ENCODE data around the gene GABRB1. TPM values are rescaled to one million over a fixed set of nuclear protein-coding genes. Genes with fewer than 3 reads are reported as not detected.

Gene GABRB1
- total RNA-seq, 4 donors from 2014 or later: not detected

DNA sequence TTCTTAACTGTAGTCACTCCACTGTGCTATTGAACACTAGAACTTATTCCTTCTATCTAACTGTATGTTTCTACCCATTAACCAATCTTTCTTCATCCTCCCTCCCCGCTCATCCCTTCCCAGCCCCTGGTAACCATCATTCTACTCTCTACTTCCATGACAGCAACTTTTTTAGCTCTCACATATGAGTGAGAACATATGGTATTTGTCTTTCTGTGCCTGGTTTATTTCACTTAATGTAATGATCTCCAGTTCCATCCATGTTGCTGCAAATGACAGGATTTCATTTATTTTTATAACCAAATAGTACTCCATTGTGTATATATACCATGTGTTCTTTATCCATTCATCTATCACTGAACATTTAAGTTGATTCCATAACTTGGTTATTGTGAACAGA, 186.5 kb downstream of the GABRB1 start:
- H3K4me3 ChIP-seq (ENCODE audit: low read depth, poor library complexity, severe bottlenecking): no peak overlapping the region
- TF ChIP-seq, protein P1, sequence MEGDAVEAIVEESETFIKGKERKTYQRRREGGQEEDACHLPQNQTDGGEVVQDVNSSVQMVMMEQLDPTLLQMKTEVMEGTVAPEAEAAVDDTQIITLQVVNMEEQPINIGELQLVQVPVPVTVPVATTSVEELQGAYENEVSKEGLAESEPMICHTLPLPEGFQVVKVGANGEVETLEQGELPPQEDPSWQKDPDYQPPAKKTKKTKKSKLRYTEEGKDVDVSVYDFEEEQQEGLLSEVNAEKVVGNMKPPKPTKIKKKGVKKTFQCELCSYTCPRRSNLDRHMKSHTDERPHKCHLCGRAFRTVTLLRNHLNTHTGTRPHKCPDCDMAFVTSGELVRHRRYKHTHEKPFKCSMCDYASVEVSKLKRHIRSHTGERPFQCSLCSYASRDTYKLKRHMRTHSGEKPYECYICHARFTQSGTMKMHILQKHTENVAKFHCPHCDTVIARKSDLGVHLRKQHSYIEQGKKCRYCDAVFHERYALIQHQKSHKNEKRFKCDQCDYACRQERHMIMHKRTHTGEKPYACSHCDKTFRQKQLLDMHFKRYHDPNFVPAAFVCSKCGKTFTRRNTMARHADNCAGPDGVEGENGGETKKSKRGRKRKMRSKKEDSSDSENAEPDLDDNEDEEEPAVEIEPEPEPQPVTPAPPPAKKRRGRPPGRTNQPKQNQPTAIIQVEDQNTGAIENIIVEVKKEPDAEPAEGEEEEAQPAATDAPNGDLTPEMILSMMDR (IDR thresholded peaks at IDR 0.05): no peak
- no peak for TF ChIP-seq POLR2A (IDR thresholded peaks at IDR 0.05)
- no peak for DNase-seq (ENCODE audit: low spot score in 2 of 2)
- intact Hi-C loops (cut with DNase I; ENCODE audit: low total_unique reads): no loop called here
- WGBS, 2 donors: 65 to 69% methylated on average over 1 of the region's 1 CpG

DNA sequence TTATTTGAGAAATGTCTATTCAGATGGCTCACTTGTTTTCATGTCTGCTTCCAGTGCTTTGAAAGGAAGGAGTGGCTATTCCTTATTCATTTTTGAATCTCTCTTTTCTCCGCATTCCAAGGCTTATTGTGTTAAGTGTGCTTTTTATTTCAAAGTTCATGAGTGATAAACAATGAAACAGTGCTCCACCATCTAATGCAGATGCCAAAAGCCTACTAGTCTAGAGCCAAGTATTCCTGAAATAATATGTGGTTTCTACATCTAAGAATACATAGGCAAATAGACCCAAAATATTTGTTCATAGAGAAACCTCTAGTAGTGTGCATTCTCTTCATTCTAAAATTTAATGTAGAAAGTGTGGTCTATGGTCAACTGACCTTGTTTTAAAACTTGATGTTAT, 187.3 kb downstream of the GABRB1 start:
- no peak overlapping the region for H3K4me3 ChIP-seq (ENCODE audit: low read depth, poor library complexity, severe bottlenecking)
- WGBS, 2 donors: 90 to 97% methylated on average over 1 of the region's 1 CpG
- intact Hi-C loops (cut with DNase I; ENCODE audit: low total_unique reads): no loop called here
- no peak for TF ChIP-seq POLR2A (IDR thresholded peaks at IDR 0.05)
- TF ChIP-seq, protein P1 (IDR thresholded peaks at IDR 0.05): no peak
- no peak for DNase-seq (ENCODE audit: low spot score in 2 of 2)

DNA sequence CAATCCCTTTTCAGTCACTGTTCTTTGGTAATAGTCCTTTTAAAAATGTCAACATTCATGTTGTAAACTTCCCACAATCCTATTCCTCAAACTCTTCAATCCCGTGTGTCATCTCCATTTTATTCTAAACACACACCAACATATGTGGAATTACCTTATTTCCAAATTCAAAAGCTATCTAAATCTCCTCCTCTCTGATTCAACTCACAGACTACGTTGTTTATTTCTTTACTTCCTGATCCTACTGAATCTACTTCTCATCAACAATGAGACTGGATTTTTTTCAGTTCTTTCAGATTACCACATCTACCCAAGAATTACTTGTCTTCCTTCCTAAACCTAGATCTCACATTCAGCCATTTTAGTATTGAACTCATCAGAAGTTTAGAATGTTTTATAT, 188.2 kb downstream of the GABRB1 start:
- TF ChIP-seq, protein P1 (IDR thresholded peaks at IDR 0.05): no peak
- TF ChIP-seq POLR2A (IDR thresholded peaks at IDR 0.05): no peak
- intact Hi-C loops (cut with DNase I; ENCODE audit: low total_unique reads): no loop called here
- H3K4me3 ChIP-seq (ENCODE audit: low read depth, poor library complexity, severe bottlenecking): no peak overlapping the region
- 72 to 74% methylated on average over 2 of the region's 2 CpGs for WGBS, 2 donors
- DNase-seq (ENCODE audit: low spot score in 2 of 2): no peak

DNA sequence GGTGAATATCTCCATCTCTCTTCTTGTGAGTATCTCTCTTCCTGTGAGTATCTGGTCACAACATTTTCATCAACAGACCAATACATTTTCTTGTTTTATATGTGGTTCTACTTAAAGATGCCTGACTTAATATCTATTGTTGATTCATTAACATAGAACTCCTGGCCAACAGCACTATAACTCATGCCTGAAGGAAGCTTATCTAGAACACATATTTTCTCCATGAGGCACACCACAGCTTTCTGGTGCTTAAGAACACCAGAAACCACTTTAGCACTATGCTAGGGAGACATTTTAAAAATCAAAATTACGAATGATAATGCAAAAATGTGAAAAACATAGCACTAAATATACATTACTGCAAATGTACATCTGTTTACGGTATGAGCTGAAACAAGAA, 190.4 kb downstream of the GABRB1 start:
- H3K4me3 ChIP-seq (ENCODE audit: low read depth, poor library complexity, severe bottlenecking): no peak overlapping the region
- no peak for TF ChIP-seq POLR2A (IDR thresholded peaks at IDR 0.05)
- TF ChIP-seq, protein P1 (IDR thresholded peaks at IDR 0.05): no peak
- no peak for DNase-seq (ENCODE audit: low spot score in 2 of 2)
- intact Hi-C loops (cut with DNase I; ENCODE audit: low total_unique reads): no loop called here
- WGBS, 2 donors: 29 to 38% methylated on average over 2 of the region's 2 CpGs

DNA sequence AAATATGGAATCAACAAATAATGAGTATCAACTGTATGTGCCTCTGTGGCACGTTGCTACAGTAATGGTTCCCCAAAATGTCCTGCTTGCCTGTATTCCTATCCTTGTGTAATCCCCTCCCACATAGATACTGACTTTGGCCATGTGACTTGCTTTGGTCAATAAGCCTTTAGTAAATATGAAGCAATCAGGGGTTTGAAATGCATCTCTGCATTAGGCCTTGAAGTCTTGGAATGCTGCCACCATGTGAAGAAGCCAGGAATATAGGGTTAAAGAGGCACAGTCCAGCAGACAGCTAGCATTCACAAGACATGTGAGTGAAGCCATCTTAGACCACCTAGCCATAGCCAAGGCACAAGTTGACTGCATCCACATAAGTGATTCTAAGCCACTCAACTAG, 190.9 kb downstream of the GABRB1 start:
- intact Hi-C loops (cut with DNase I; ENCODE audit: low total_unique reads): no loop called here
- WGBS, 2 donors: 57 to 62% methylated on average over 1 of the region's 1 CpG

DNA sequence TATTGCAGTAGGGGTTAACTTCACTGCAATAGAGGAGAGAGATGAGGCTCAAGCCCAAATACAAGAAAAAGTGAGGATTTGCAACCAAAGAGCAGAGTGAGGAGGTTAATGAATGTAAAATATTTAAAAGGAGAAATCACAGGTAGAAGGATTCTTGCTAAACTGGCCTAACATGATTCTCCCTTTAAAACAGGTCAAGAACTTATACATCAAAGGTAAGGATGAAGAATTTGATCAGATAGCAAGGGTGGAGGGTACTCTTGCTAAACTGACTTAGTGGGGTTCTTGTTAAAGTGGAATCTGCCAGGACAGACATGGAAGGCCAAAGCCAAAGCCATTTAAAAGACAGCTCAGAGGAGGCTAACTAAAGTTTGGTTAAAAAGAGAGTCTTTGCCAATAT, 193.0 kb downstream of the GABRB1 start:
- TF ChIP-seq POLR2A (IDR thresholded peaks at IDR 0.05): no peak
- TF ChIP-seq, protein P1 (IDR thresholded peaks at IDR 0.05): no peak
- intact Hi-C loops (cut with DNase I; ENCODE audit: low total_unique reads): no loop called here
- H3K4me3 ChIP-seq (ENCODE audit: low read depth, poor library complexity, severe bottlenecking): no peak overlapping the region
- DNase-seq (ENCODE audit: low spot score in 2 of 2): no peak

More for the DNA sequence above, 190.9 kb downstream of the GABRB1 start:
- no peak overlapping the region for H3K4me3 ChIP-seq (ENCODE audit: low read depth, poor library complexity, severe bottlenecking)
- TF ChIP-seq, protein P1 (IDR thresholded peaks at IDR 0.05): no peak
- no peak for TF ChIP-seq POLR2A (IDR thresholded peaks at IDR 0.05)
- DNase-seq (ENCODE audit: low spot score in 2 of 2): no peak
